ENCODE results near the gene NDUFAF7.
"Not testable (repeated sequence)": the region's sequence is repeated elsewhere in the genome, so short reads cannot be mapped to it uniquely, and the experiment has no call there.

The NDUFAF7 gene

GRCh38 chr2:37283207-37283606, 51.7 kb downstream of the NDUFAF7 start:
- peak; percentile 60 for DNase-seq (ENCODE audit: low read depth)

GRCh38 chr2:37284381-37284780, 52.9 kb downstream of the NDUFAF7 start:
- DNase-seq (ENCODE audit: low read depth), result no peak

- DNase-seq (ENCODE audit: low read depth), result no peak
These were observed 56.5 kb downstream of the NDUFAF7 start for GRCh38 chr2:37287966-37288365.

- DNase-seq (ENCODE audit: low read depth), result no peak
These were observed 60.2 kb downstream of the NDUFAF7 start for GRCh38 chr2:37291680-37292079.

- not testable (repeated sequence) for DNase-seq (ENCODE audit: low read depth)
These were observed 63.4 kb downstream of the NDUFAF7 start for GRCh38 chr2:37294858-37295257.

- no peak for DNase-seq (ENCODE audit: low read depth)
These were observed 64.1 kb downstream of the NDUFAF7 start for GRCh38 chr2:37295469-37296073.

GRCh38 chr2:37297632-37298031, 66.2 kb downstream of the NDUFAF7 start:
- DNase-seq (ENCODE audit: low read depth), result no peak

Measured in GM04504 (cell line).